Astrocyte (in vitro differentiated cells and primary cell): ENCODE measurements around the gene PRKCA. TPM values are rescaled to one million over a fixed set of nuclear protein-coding genes. Genes with fewer than 3 reads are reported as not detected.

Experiments
- DNase-seq: peaks from one replicate; pipeline ENCODE4 v3.0.0-alpha.2; 2010; ENCODE audit warnings: low read depth
- FAIRE-seq: peaks from 2 replicates; lab custom pipeline; 2011; peaks lifted over from hg19 to GRCh38; lab: Jason Lieb, UNC
- H2AFZ ChIP-seq: 2 replicates; pipeline ENCODE4 v1.6.0; 2012; ENCODE audit warnings: low read depth, low read length, inconsistent platforms
- H3K27ac ChIP-seq: 2 replicates; pipeline ENCODE4 v1.5.1; 2011; ENCODE audit warnings: low read depth, low read length, inconsistent platforms
- H3K27me3 ChIP-seq: 2 replicates; pipeline ENCODE4 v1.6.0; 2011; ENCODE audit warnings: low read length, inconsistent platforms; ENCODE audit not compliant: insufficient read depth
- H3K36me3 ChIP-seq: 2 replicates; pipeline ENCODE4 v1.5.1; 2011; ENCODE audit warnings: low read length, inconsistent platforms; ENCODE audit not compliant: insufficient read depth
- H3K4me1 ChIP-seq: 2 replicates; pipeline ENCODE4 v1.5.1; 2011; ENCODE audit warnings: low read length, inconsistent platforms; ENCODE audit not compliant: insufficient read depth
- H3K4me2 ChIP-seq: 2 replicates; pipeline ENCODE4 v1.6.0; 2012; ENCODE audit warnings: low read length, inconsistent platforms
- H3K4me3 ChIP-seq: 2 replicates; pipeline ENCODE4 v1.5.1; 2011; ENCODE audit warnings: low read depth, mild to moderate bottlenecking, low read length, inconsistent platforms; ENCODE audit not compliant: insufficient read depth
- H3K79me2 ChIP-seq: 2 replicates; pipeline ENCODE4 v1.6.0; 2012; ENCODE audit warnings: mild to moderate bottlenecking, low read length, inconsistent platforms; ENCODE audit not compliant: insufficient read depth
- H3K9ac ChIP-seq: 2 replicates; pipeline ENCODE4 v1.6.0; 2012; ENCODE audit warnings: mild to moderate bottlenecking, low read length, inconsistent platforms
- H3K9me3 ChIP-seq: 2 replicates; pipeline ENCODE4 v1.5.1; 2012; ENCODE audit warnings: low read depth, mild to moderate bottlenecking, low read length, inconsistent platforms; ENCODE audit not compliant: insufficient read depth
- H4K20me1 ChIP-seq: 2 replicates; pipeline ENCODE4 v1.6.0; 2012; ENCODE audit warnings: low read length, inconsistent platforms; ENCODE audit not compliant: insufficient read depth
- H3K27ac Mint-ChIP-seq: one replicate; pipeline ENCODE4 v1.8.0; 2021; ENCODE audit warnings: mild to moderate bottlenecking, mixed read lengths; ENCODE audit not compliant: unreplicated experiment
- H3K27me3 Mint-ChIP-seq: one replicate; pipeline ENCODE4 v1.8.0; 2021; ENCODE audit warnings: low read depth, mixed read lengths; ENCODE audit not compliant: unreplicated experiment
- H3K36me3 Mint-ChIP-seq: one replicate; pipeline ENCODE4 v1.8.0; 2021; ENCODE audit warnings: low read depth, mixed read lengths; ENCODE audit not compliant: unreplicated experiment
- H3K4me1 Mint-ChIP-seq: one replicate; pipeline ENCODE4 v1.8.0; 2021; ENCODE audit warnings: low read depth, mixed read lengths; ENCODE audit not compliant: unreplicated experiment
- H3K4me3 Mint-ChIP-seq: one replicate; pipeline ENCODE4 v1.8.0; 2021; ENCODE audit warnings: mild to moderate bottlenecking, moderate library complexity, mixed read lengths; ENCODE audit not compliant: unreplicated experiment
- H3K9me3 Mint-ChIP-seq: one replicate; pipeline ENCODE4 v1.8.0; 2021; ENCODE audit warnings: mild to moderate bottlenecking, mixed read lengths; ENCODE audit not compliant: unreplicated experiment
- CTCF ChIP-seq: IDR thresholded peaks from 2 replicates; pipeline ENCODE4 v1.5.1; 2011; ENCODE audit warnings: low read depth, mild to moderate bottlenecking, inconsistent platforms, low read length, moderate library complexity; ENCODE audit not compliant: insufficient read depth
- EZH2 ChIP-seq: IDR thresholded peaks from 2 replicates; pipeline ENCODE4 v1.6.1; 2012; ENCODE audit warnings: mild to moderate bottlenecking, low read length, inconsistent platforms; ENCODE audit not compliant: insufficient read depth
- total RNA-seq: library from RNA; stranded (reverse); gene quantifications from 2 replicates; pipeline ENCODE4 v1.2.1, GENCODE V29; 2021

Gene PRKCA
- total RNA-seq, 1 donor from 2014 or later: 49.9 TPM

- H3K4me3 ChIP-seq: no peak overlapping the region
- H3K36me3 Mint-ChIP-seq: peaks cover 4% of the 10 kb centered on the region
- H3K36me3 ChIP-seq: no peaks in the 10 kb centered on the region
- no peak for TF ChIP-seq EZH2
- no peak for TF ChIP-seq CTCF
- no peak for FAIRE-seq
- no peaks in the 10 kb centered on the region for H3K27me3 Mint-ChIP-seq
- no peak for DNase-seq
- no peak overlapping the region for H3K9ac ChIP-seq
- no peak overlapping the region for H3K4me3 Mint-ChIP-seq
- H3K27ac Mint-ChIP-seq: no peak overlapping the region
- peaks cover 12% of the 10 kb centered on the region for H3K4me1 ChIP-seq
- H3K4me2 ChIP-seq: no peak overlapping the region
- peaks cover 25% of the 10 kb centered on the region for H3K4me1 Mint-ChIP-seq
- no peaks in the 10 kb centered on the region for H3K9me3 ChIP-seq
- peaks cover 21% of the 10 kb centered on the region for H4K20me1 ChIP-seq
- peaks cover 8% of the 10 kb centered on the region for H3K79me2 ChIP-seq
- H2AFZ ChIP-seq: no peak overlapping the region
- H3K27ac ChIP-seq: no peak overlapping the region
- H3K9me3 Mint-ChIP-seq: no peaks in the 10 kb centered on the region
- H3K27me3 ChIP-seq: no peaks in the 10 kb centered on the region
Observed at GRCh38 chr17:66520999-66521398, 218.6 kb downstream of the PRKCA start.

DNA sequence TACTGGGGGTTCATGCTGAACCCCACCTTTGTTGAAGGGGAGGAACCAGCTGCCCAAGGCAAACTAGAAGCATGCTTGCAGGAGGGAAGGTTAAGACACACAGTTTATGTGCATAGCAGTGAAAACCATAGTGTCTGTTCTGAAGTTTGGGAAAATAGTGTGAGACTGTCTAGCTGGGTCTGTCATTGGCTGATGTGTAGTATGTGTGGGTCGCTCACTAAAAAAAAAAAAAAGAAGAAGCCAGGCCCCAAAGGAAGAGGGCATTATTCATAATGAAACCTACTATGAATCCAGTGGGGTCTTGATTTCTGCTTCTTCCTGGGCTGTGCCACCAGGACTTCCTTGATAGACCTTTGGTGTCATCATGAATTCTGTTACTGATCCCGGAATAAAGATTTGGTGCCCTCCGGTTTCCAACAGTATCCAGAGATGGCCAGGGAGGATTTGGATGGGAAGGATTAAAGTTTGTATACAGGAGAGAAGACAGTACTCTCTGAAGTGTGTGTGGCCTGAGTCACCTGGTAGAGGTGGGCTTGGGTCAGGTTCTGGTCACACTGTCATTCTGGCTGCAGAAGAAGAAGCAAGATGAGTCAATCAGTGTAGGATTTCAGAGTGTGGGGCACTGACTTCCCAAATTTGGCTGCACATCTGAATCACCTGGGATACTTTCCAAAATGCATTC is 220.3 kb downstream of the PRKCA start:
- no peaks in the 10 kb centered on the region for H3K36me3 ChIP-seq
- H3K79me2 ChIP-seq: peaks cover 3% of the 10 kb centered on the region
- Mint-ChIP-seq H3K4me1 (peaks cover 34% of the 10 kb centered on the region), H3K36me3 (peaks cover 4% of the 10 kb centered on the region), H3K9me3 (no peaks in the 10 kb centered on the region), H3K27ac (peak overlapping the region; percentile 36), H3K4me3 (peak overlapping the region; percentile 31), H3K27me3 (no peaks in the 10 kb centered on the region)
- no peak overlapping the region for H2AFZ ChIP-seq
- peaks cover 21% of the 10 kb centered on the region for H4K20me1 ChIP-seq
- no peak for TF ChIP-seq CTCF
- TF ChIP-seq EZH2: no peak
- H3K4me3 ChIP-seq: no peak overlapping the region
- DNase-seq: peak; percentile 64
- H3K27ac ChIP-seq: no peak overlapping the region
- no peak for FAIRE-seq
- peak overlapping the region; percentile 40 for H3K4me2 ChIP-seq
- H3K4me1 ChIP-seq: peaks cover 12% of the 10 kb centered on the region
- H3K9me3 ChIP-seq: no peaks in the 10 kb centered on the region
- no peaks in the 10 kb centered on the region for H3K27me3 ChIP-seq
- H3K9ac ChIP-seq: no peak overlapping the region
